Mesothelial cell of epicardium (in vitro differentiated cells): Measurements from ENCODE around the gene LCLAT1. TPM values are rescaled to one million over a fixed set of nuclear protein-coding genes. Genes with fewer than 3 reads are reported as not detected.

ENCODE experiments used
- DNase-seq, 2 experiments: peaks; one replicate each; pipeline ENCODE4 v3.0.0; 2021; ENCODE audit warnings: low spot score in 2 of 2; ENCODE audit not compliant: unreplicated experiment in 2 of 2
- H3K27ac Mint-ChIP-seq: 2 replicates; pipeline ENCODE4 v1.8.0; 2021; ENCODE audit warnings: mixed read lengths
- H3K27me3 Mint-ChIP-seq: 2 replicates; pipeline ENCODE4 v1.8.0; 2021; ENCODE audit warnings: low read depth, mixed read lengths
- H3K36me3 Mint-ChIP-seq: 2 replicates; pipeline ENCODE4 v1.8.0; 2021; ENCODE audit warnings: mixed read lengths
- H3K4me1 Mint-ChIP-seq: 2 replicates; pipeline ENCODE4 v1.8.0; 2021; ENCODE audit warnings: mixed read lengths
- H3K4me3 Mint-ChIP-seq: 2 replicates; pipeline ENCODE4 v1.8.0; 2021; ENCODE audit warnings: mild to moderate bottlenecking, moderate library complexity, mixed read lengths
- H3K9me3 Mint-ChIP-seq: 2 replicates; pipeline ENCODE4 v1.8.0; 2021; ENCODE audit warnings: mixed read lengths
- CTCF ChIP-seq: fragments of 200-600 bp; sonication (generic); IDR thresholded peaks from one replicate; pipeline ENCODE4 v1.5.0; 2021; ENCODE audit warnings: antibody characterized with exemption; ENCODE audit not compliant: unreplicated experiment
- total RNA-seq: library from RNA; stranded (reverse); gene quantifications from 3 replicates; pipeline ENCODE4 v1.2.1, GENCODE V29; 2021

LCLAT1 gene
- total RNA-seq, 1 donor from 2014 or later, result 23.2 TPM

- Mint-ChIP-seq H3K27me3 (no peaks in the 10 kb centered on the region), H3K9me3 (no peaks in the 10 kb centered on the region), H3K36me3 (no peaks in the 10 kb centered on the region), H3K4me3 (no peak overlapping the region), H3K4me1 (peaks cover 39% of the 10 kb centered on the region), H3K27ac (no peak overlapping the region)
- TF ChIP-seq CTCF, result no peak
- DNase-seq, result no peak
Measured at GRCh38 chr2:30450025-30450424, 3.0 kb downstream of the LCLAT1 start.

- H3K27me3 Mint-ChIP-seq, result no peaks in the 10 kb centered on the region
- peaks cover 3% of the 10 kb centered on the region for H3K9me3 Mint-ChIP-seq
- no peak overlapping the region for H3K27ac Mint-ChIP-seq
- peaks cover 33% of the 10 kb centered on the region for H3K4me1 Mint-ChIP-seq
- H3K4me3 Mint-ChIP-seq, result no peak overlapping the region
- TF ChIP-seq CTCF, result no peak
- DNase-seq, result no peak
- H3K36me3 Mint-ChIP-seq, result no peaks in the 10 kb centered on the region
Measured at GRCh38 chr2:30453498-30453897, 6.5 kb downstream of the LCLAT1 start.

- no peak for DNase-seq
- Mint-ChIP-seq H3K4me3 (no peak overlapping the region), H3K27ac (no peak overlapping the region), H3K9me3 (peaks cover 3% of the 10 kb centered on the region), H3K4me1 (peaks cover 29% of the 10 kb centered on the region), H3K36me3 (no peaks in the 10 kb centered on the region), H3K27me3 (no peaks in the 10 kb centered on the region)
- no peak for TF ChIP-seq CTCF
Measured at GRCh38 chr2:30454571-30454970, 7.5 kb downstream of the LCLAT1 start.

GRCh38 chr2:30455114-30455738 lies 8.2 kb downstream of the LCLAT1 start:
- no peak for DNase-seq
- no peaks in the 10 kb centered on the region for H3K36me3 Mint-ChIP-seq
- no peak for TF ChIP-seq CTCF
- H3K4me3 Mint-ChIP-seq, result no peak overlapping the region
- peaks cover 29% of the 10 kb centered on the region for H3K4me1 Mint-ChIP-seq
- no peaks in the 10 kb centered on the region for H3K27me3 Mint-ChIP-seq
- peaks cover 3% of the 10 kb centered on the region for H3K9me3 Mint-ChIP-seq
- H3K27ac Mint-ChIP-seq, result no peak overlapping the region

- H3K27me3 Mint-ChIP-seq, result no peaks in the 10 kb centered on the region
- no peak for TF ChIP-seq CTCF
- no peak overlapping the region for H3K4me3 Mint-ChIP-seq
- H3K9me3 Mint-ChIP-seq, result peaks cover 3% of the 10 kb centered on the region
- peaks cover 3% of the 10 kb centered on the region for H3K36me3 Mint-ChIP-seq
- no peak for DNase-seq
- peaks cover 29% of the 10 kb centered on the region for H3K4me1 Mint-ChIP-seq
- no peak overlapping the region for H3K27ac Mint-ChIP-seq
Measured at GRCh38 chr2:30456106-30456505, 9.1 kb downstream of the LCLAT1 start.

- Mint-ChIP-seq H3K36me3 (peaks cover 6% of the 10 kb centered on the region), H3K9me3 (peaks cover 3% of the 10 kb centered on the region), H3K4me1 (peaks cover 29% of the 10 kb centered on the region), H3K27me3 (no peaks in the 10 kb centered on the region), H3K27ac (no peak overlapping the region), H3K4me3 (no peak overlapping the region)
- no peak for DNase-seq
- TF ChIP-seq CTCF, result no peak
Measured at GRCh38 chr2:30456579-30456978, 9.5 kb downstream of the LCLAT1 start.
